ENCODE results near the gene PTPN23. TPM values are rescaled to one million over a fixed set of nuclear protein-coding genes. Genes with fewer than 3 reads are reported as not detected.
A peak's percentile ranks its signal among the peaks of the same experiment; 100 is the strongest.

PTPN23 gene
- total and polyA plus RNA-seq, 2 experiments from 2014 or later, result 11.9 to 20.5 TPM

GRCh38 chr3:47399531-47400270 lies 18.9 kb downstream of the PTPN23 start:
- peaks cover 37% of the 10 kb centered on the region for H4K20me1 ChIP-seq (ENCODE audit: insufficient read depth, poor library complexity, severe bottlenecking)
- TF ChIP-seq CTCF (IDR thresholded peaks at IDR 0.05; ENCODE audit: poor library complexity) (no peak), EZH2 (IDR thresholded peaks at IDR 0.05; ENCODE audit: borderline replicate concordance) (no peak), EZH2phosphoT487 (IDR thresholded peaks at IDR 0.05; ENCODE audit: low read depth, severe bottlenecking, unreplicated experiment) (no peak)
- no peak overlapping the region for H3K4me3 ChIP-seq
- no peak overlapping the region for H2AFZ ChIP-seq
- H3K36me3 ChIP-seq (replicated peaks; ENCODE audit: insufficient read depth, low read depth), result no peaks in the 10 kb centered on the region
- 87% methylated on average over 9 of the region's 9 CpGs for WGBS (ENCODE audit: low lambda C conversion rate, missing lambda C conversion rate)
- peaks cover 3% of the 10 kb centered on the region for H3K4me1 ChIP-seq (ENCODE audit: insufficient read depth)
- H3K9me2 ChIP-seq (replicated peaks; ENCODE audit: insufficient read depth), result no peaks in the 10 kb centered on the region
- no peak overlapping the region for H3K27ac ChIP-seq
- no peak for DNase-seq (ENCODE audit: low spot score)
- H3K4me2 ChIP-seq, result no peak overlapping the region
- H3K79me2 ChIP-seq, result peaks cover 81% of the 10 kb centered on the region
- no peaks in the 10 kb centered on the region for H3K9me3 ChIP-seq (ENCODE audit: low read depth)
- H3K27me3 ChIP-seq, result no peaks in the 10 kb centered on the region

- Histone ChIP-seq H3K4me2 (no peak overlapping the region), H3K9me3 (ENCODE audit: low read depth) (no peaks in the 10 kb centered on the region), H3K4me3 (no peak overlapping the region), H2AFZ (no peak overlapping the region), H3K36me3 (replicated peaks; ENCODE audit: insufficient read depth, low read depth) (no peaks in the 10 kb centered on the region), H4K20me1 (ENCODE audit: insufficient read depth, poor library complexity, severe bottlenecking) (peaks cover 20% of the 10 kb centered on the region), H3K4me1 (ENCODE audit: insufficient read depth) (peaks cover 12% of the 10 kb centered on the region), H3K27me3 (no peaks in the 10 kb centered on the region), H3K79me2 (peaks cover 49% of the 10 kb centered on the region), H3K27ac (peak overlapping the region; percentile 20), H3K9me2 (replicated peaks; ENCODE audit: insufficient read depth) (no peaks in the 10 kb centered on the region)
- TF ChIP-seq CTCF (IDR thresholded peaks at IDR 0.05; ENCODE audit: poor library complexity) (no peak), EZH2phosphoT487 (IDR thresholded peaks at IDR 0.05; ENCODE audit: low read depth, severe bottlenecking, unreplicated experiment) (no peak), EZH2 (IDR thresholded peaks at IDR 0.05; ENCODE audit: borderline replicate concordance) (no peak)
- 90% methylated on average over 11 of the region's 13 CpGs for WGBS (ENCODE audit: low lambda C conversion rate, missing lambda C conversion rate)
- no peak for DNase-seq (ENCODE audit: low spot score)
Observed at GRCh38 chr3:47404431-47404876, 23.6 kb downstream of the PTPN23 start.

- TF ChIP-seq CTCF (IDR thresholded peaks at IDR 0.05; ENCODE audit: poor library complexity) (no peak), EZH2phosphoT487 (IDR thresholded peaks at IDR 0.05; ENCODE audit: low read depth, severe bottlenecking, unreplicated experiment) (no peak), EZH2 (IDR thresholded peaks at IDR 0.05; ENCODE audit: borderline replicate concordance) (no peak)
- Histone ChIP-seq H3K4me1 (ENCODE audit: insufficient read depth) (peaks cover 12% of the 10 kb centered on the region), H4K20me1 (ENCODE audit: insufficient read depth, poor library complexity, severe bottlenecking) (peaks cover 16% of the 10 kb centered on the region), H3K79me2 (peaks cover 44% of the 10 kb centered on the region), H3K4me3 (no peak overlapping the region), H3K27me3 (no peaks in the 10 kb centered on the region), H3K27ac (peak overlapping the region; percentile 20), H3K36me3 (replicated peaks; ENCODE audit: insufficient read depth, low read depth) (no peaks in the 10 kb centered on the region), H3K4me2 (no peak overlapping the region), H3K9me3 (ENCODE audit: low read depth) (no peaks in the 10 kb centered on the region), H3K9me2 (replicated peaks; ENCODE audit: insufficient read depth) (no peaks in the 10 kb centered on the region), H2AFZ (no peak overlapping the region)
- no peak for DNase-seq (ENCODE audit: low spot score)
- 79% methylated on average over 9 of the region's 9 CpGs for WGBS (ENCODE audit: low lambda C conversion rate, missing lambda C conversion rate)
Observed at GRCh38 chr3:47404955-47405790, 24.4 kb downstream of the PTPN23 start.
